Right hindlimb (tissue), 1 donor: ENCODE measurements around the gene SEC11A.
"Not testable (repeated sequence)": the region's sequence is repeated elsewhere in the genome, so short reads cannot be mapped to it uniquely, and the experiment has no call there.

Experiments
- DNase-seq: peaks from one replicate; pipeline ENCODE4 v3.0.0-alpha.2; 2018

The SEC11A gene

GRCh38 chr15:84716036-84716732 lies at the start of gene SEC11A:
TSS of gene SEC11A (minus strand) at chr15:84716139. CDS start at chr15:84716075, 64 bp downstream.
- peak; percentile 96 for DNase-seq

DNA sequence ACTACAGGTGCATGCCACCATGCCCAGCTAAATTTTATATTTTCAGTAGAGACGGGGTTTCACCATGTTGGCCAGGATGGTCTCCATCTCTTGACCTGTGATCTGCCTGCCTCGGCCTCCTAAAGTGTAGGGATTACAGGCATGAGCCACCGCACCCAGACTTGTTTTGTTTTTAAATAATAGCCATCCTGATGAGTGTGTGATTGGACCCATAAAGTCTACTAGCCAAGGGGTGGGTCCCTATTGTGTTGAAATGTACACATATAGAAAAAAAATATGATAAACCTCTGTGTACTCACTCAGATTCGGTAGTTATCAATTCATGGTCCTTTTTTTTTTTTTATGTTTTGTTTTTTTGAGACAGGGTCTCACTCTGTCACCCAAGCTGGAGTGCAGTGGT lies 49.7 kb upstream of the SEC11A start:
- no peak for DNase-seq

- no peak for DNase-seq
Measured at GRCh38 chr15:84764989-84765388, 49.0 kb upstream of the SEC11A start.

- DNase-seq = no peak
Measured at GRCh38 chr15:84764585-84764984, 48.6 kb upstream of the SEC11A start.

GRCh38 chr15:84762840-84763572 lies 47.1 kb upstream of the SEC11A start:
- no peak for DNase-seq

DNA sequence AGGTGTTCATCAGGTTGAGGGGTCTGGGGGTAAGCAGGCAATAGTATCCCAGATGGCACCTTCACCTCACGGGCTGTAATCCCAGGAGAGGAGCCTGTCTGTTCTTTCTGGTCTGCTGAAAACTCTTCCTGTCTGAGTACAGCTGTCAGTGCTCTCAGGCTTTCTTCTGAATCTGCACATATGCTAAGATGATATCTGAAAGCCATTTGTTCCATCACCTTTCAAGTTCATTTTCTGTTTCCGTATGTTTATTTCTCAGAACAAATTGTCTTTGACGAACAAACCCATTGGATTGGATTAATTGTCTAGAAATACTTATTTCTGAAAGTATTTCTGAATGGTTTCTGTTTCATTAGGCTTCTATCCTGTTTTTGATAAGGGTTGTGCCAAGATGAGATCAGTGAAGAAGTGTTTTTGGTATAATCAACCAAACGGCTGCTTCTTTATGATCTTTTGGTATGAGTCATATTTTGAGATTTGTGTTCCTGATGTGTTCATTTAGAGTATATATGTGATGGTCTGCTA lies 45.7 kb upstream of the SEC11A start:
- no peak for DNase-seq

DNA sequence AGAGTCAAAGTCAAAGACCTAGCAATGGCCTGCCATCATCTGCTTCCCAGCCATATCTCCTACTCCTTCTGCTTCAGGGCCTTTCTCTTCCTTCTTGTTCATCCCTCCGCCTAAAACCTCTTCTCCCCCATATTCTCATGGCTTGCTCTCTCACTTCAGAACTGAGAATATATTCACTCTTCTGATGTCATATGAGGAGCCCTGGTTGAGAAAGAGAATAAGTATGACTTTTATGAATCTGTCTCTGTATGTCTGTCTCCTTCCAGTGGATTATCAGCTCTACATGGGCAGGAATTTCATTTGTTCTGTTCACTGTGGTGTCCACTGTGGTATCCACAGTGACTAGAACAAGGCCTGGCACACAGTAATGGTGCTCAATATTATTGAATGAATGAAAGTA lies 44.3 kb upstream of the SEC11A start:
- DNase-seq = no peak

DNA sequence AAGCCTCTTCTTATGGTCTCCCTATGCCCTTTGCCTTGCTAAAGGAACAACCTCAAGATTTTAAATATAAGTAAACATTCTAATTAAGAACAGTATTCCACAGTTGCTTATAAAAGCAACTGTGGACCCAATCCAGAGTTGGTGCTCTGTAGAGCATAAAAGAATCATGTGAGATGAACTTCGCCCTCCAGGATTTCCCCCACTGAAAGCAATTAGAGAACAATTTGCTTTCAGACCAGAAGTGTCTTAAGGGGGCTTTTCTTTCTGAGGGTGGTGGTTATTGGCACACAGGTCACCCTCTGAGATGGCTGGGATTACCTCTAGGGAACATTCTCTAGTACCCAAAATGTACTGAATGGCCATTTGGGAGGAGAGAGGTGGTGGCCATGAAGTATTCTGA lies 43.1 kb upstream of the SEC11A start:
- no peak for DNase-seq

DNA sequence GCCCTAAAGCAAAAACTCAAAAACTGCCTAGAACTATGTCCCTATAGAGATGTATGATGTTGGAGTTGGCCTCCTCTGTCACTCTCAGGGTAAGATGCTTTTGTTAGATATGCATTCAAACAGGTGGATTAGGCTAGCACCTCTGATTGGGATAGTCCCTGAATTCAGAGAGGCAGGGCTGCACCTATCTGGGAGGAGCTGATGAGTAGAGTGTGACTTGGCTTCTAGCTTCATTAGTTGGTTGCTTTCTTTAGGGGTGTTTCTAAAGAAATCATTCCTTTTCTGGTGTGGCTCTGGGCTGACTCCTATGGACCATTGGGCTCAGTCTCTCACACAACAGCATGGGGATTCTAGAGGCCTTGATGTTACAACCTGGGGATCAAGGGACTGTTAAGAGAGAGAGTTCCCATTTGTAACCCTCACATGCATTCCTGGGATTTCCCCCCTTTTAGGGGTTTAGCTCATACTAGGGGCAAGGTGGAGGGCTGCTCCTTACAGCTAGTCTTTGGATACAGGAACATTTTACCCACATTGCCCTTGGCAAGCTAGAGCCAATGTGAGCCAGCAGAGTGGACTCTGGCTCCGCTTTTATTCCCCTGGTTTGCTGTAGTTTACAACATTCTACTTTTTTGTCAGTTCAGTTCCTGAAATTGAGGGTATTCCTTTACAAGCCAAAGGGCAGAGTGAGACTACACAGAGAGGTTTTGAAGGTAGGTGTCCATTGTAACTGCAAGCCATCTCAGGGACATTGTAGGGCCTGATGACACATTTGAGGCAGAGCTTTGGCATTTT lies 40.0 kb upstream of the SEC11A start:
- DNase-seq = no peak

GRCh38 chr15:84754889-84755288 lies 39.0 kb upstream of the SEC11A start:
- not testable (repeated sequence) for DNase-seq

DNA sequence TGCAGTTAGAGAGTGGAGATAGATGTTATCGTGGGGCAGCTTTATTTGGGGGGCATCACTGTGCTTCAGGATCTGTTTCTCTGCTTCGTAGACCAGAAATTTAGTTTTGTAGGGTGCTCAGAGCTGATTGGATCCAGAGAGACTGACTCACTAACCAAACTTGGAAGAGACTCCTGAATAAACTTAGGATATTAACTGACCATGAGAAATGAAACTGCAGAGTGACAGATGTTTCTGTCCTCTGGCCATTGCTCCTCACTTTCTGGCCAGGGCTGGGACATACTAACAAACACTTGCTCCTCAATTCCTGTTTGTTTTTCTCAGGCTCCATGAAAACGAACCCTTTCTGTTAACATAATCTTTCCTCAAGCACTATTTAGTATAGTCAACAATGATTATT lies 36.8 kb upstream of the SEC11A start:
- DNase-seq = no peak

GRCh38 chr15:84752195-84752594 lies 36.3 kb upstream of the SEC11A start:
- no peak for DNase-seq

DNA sequence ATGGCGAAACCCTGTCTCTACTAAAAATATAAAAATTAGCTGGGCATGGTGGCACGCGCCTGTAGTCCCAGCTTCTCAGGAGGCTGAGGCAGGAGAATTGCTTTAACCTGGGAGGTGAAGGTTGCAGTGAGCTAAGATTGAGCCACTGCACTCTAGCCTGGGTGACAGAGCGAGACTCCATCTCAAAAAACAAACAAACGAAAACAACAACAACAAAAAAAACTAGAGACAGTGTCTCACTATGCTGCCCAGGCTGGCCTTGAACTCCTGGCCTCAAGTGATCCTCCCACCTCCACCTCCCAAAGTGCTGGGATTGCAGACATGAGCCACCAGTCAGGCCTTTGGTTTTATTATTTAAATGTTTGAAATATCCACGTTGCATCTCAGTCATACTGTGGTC lies 35.8 kb upstream of the SEC11A start:
- DNase-seq = not testable (repeated sequence)

DNA sequence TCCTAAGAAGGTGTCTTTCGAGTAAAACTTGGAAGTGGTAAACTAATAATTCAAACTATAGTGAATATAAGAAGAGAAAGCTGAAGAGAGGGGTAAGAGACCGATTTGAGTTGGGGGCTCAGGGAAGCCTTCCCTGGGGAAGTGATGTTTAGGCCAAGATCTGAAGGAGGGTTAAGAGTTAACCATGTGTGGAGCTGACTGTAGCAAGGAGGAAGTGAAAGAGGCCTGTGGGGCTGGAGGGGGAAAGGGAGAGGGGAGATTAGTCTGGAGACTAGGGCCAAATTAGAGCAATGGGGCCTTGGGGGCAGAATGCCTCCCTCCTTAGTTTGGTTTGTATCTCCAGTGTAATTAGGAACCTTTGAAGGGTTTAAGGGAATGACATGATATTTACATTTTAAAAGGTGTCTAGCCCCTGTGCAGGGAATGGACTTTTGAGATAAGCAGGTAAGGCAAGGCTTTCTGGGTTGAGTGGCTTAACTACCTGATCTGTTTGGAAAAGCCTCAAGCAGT lies 34.7 kb upstream of the SEC11A start:
- no peak for DNase-seq

DNA sequence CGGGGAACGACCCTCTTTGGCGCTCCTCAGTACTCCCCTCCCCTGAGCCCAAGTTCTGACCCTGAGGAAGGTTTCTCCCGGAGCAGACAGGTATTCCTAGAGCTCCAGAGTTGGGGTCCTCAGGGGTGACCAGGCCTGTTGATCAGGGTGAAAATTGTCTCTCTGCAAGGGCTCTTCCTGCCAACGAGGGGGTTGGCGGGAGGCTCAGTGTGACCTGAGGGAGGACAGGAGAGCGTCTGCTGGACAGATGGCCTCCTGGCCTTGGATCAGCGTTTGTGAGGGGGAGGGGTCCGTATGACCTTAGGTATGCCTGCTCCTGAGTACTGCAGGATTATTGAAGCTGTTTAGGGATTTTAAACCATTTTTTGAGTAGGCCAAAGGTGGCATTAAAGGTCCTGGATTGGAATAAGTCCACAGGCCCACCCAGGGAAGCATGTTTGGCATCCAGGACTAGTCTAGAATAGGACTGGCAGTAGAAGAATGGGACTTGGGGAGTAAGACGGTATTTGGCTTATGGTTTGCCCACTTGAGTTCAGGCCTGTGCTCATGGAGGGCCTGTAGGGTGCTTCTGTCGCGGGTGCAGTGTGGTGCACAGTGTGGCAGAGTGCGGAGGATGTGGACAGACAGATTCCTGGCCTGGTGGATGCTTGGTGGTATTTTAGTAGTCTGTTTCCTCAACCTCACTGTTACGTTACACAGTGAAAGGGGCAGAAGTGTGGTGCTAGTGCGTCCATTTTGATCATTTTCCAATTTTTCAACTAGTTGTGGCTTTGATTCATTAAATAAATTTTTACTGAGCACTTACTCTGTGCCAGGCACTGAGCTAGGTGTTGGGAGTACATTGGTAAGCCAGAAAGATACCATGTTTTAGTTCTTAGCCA lies 33.4 kb upstream of the SEC11A start:
- peak; percentile 44 for DNase-seq

- peak; percentile 92 for DNase-seq
Measured at GRCh38 chr15:84748274-84749110, 32.6 kb upstream of the SEC11A start, which contains the start of gene ZNF592. TSS of gene ZNF592 (plus strand) at chr15:84748592. CDS start at chr15:84782676, 34,084 bp downstream.

GRCh38 chr15:84747416-84748273 lies 31.7 kb upstream of the SEC11A start:
- peak; percentile 86 for DNase-seq

DNA sequence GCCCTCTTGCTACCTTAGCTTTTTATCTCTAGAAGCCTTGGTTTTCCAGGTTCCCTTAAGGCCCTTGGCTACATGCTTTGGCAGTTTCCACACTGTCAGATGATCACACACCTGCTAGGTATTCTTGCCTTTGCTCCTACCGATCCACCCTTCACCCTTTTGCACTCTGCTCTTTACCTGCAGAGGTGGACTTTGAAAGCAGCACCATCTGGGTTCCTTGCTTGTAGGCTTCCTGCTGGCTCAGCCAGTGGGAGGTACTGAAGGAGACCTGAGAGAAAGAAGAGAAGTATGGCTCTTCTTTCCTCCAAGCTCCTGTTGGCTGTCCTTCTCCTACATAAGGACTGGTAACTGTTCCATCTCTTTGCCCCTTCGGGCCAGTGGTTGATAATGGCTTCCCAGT lies 25.2 kb upstream of the SEC11A start:
- no peak for DNase-seq

DNA sequence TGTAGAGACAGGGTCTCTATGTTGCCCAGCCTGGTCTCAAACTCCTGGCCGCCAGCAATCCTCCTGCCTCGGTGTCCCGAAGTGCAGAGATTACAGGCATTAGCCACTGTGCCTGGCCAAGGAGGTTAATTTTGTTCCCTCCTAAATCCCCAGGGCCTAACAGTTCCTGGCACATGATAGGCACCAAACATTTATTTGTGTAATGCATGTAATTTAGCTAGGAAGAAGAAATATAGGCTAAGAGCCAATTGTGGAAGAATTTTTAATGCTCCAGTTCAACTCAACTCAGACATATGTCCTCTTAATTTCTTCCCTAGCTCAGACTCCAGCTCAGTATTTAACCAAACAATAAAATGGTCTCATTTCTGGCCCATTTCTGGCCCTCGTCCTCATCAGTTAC lies 24.8 kb upstream of the SEC11A start:
- no peak for DNase-seq

GRCh38 chr15:84737005-84737404 lies 21.1 kb upstream of the SEC11A start:
- no peak for DNase-seq
